Activated T-helper 1 cell treated with anti-CD3 and anti-CD28 coated beads, Interleukin-12 subunit alpha, Interleukin-12 subunit beta, Interleukin-2, Interleukin-4 antibody, amounts not matched to agents 30 ng/mL and 10 ng/mL and 1 ng/mL, durations not matched to agents 14 hours and 24 hours and 36 hours (primary cell): ENCODE results near the gene IRF2BP2. TPM values are rescaled to one million over a fixed set of nuclear protein-coding genes. Genes with fewer than 3 reads are reported as not detected.

ENCODE experiments used
- DNase-seq: peaks from one replicate; pipeline ENCODE4 v3.0.0; 2021; ENCODE audit warnings: low spot score
- H3K27ac Mint-ChIP-seq: one replicate; pipeline ENCODE4 v1.8.0; 2021; ENCODE audit warnings: mild to moderate bottlenecking, mixed read lengths
- H3K27me3 Mint-ChIP-seq: one replicate; pipeline ENCODE4 v1.8.0; 2022; ENCODE audit warnings: mild to moderate bottlenecking, moderate library complexity, mixed read lengths; ENCODE audit not compliant: insufficient read depth
- H3K36me3 Mint-ChIP-seq: one replicate; pipeline ENCODE4 v1.8.0; 2021; ENCODE audit warnings: low read depth, mixed read lengths
- H3K4me1 Mint-ChIP-seq: one replicate; pipeline ENCODE4 v1.8.0; 2021; ENCODE audit warnings: low read depth, mixed read lengths
- H3K4me3 Mint-ChIP-seq: one replicate; pipeline ENCODE4 v1.8.0; 2021; ENCODE audit warnings: mild to moderate bottlenecking, moderate library complexity, mixed read lengths
- H3K9me3 Mint-ChIP-seq: one replicate; pipeline ENCODE4 v1.8.0; 2021; ENCODE audit warnings: mixed read lengths
- intact Hi-C: fragments of 100-400 bp; cut with micrococcal nuclease; formaldehyde crosslinking; loops from one replicate; pipeline ENCODE4 v1.15.1; 2024
- total RNA-seq: library from RNA; stranded (reverse); gene quantifications from 2 replicates; pipeline ENCODE4 v1.2.3, GENCODE V29; 2022

IRF2BP2 gene
- 243 TPM in 2 replicates for total RNA-seq

DNA sequence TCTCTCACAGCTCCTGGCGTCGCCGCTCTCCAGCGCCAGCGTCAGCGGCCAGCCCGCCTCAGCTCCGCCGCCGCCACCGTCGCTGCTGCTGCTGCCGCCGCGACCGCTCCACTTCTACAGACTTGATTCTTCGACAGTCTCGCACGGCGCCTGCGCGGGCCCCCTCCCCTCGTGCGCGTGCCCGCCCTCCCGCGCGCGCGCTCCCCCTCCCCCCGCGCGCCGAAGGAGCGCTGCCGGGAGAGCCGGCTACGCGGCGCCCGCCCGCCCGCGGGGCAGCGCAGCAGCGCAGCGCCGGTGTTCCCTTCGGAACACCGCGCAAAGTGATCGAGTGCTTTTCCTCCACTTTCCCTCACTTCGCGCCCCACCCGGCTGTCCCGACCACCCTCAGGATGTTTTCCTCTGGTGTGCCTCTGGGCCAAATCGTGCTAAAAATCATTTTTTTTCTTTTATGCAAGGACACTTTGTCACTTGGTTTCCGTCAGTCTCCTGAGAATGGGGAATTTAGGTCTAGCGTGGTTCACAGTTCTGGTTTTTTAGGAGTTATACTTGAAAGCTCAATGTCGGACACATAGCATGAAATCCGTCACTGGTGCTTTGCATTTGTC lies at the start of gene IRF2BP2:
Gene IRF2BP2 (minus strand): TSS at position 118 of the 605 bp plus-strand sequence. CDS start 684 bp downstream, outside the sequence.
- peaks cover 52% of the 10 kb centered on the region for H3K4me1 Mint-ChIP-seq
- intact Hi-C loops, result loop anchor here (1.0 kb wide), 1 partner anchor 370 kb away; no protein-coding TSS in a partner anchor
- H3K4me3 Mint-ChIP-seq, result peak within 1 kb of the TSS; percentile 92
- H3K36me3 Mint-ChIP-seq, result peaks cover 35% of the 10 kb centered on the region
- no peaks in the 10 kb centered on the region for H3K9me3 Mint-ChIP-seq
- DNase-seq, result peak; percentile 83
- H3K27me3 Mint-ChIP-seq, result no peaks in the 10 kb centered on the region
- H3K27ac Mint-ChIP-seq, result peak within 1 kb of the TSS; percentile 99

DNA sequence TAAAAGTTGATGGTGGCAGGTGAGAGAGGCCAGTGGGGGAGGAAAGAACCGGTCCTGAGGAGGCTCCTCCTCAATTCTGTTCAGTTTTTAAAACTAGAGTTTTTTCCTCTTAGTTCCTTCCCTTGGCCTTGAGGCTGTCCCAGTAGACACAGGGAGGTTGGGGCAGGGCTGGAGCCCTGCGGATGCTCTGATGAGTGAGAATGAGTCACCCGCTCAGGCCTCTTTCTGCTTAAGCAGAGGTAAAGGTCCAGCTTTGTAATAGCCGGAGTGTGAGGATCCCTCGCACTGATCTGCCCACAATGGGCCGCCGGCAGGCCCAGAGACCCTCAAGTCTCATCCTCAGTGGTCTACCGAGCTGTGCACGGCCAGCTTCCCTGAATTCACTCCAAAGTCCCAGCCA lies 49.6 kb upstream of the IRF2BP2 start:
- no peak overlapping the region for H3K4me3 Mint-ChIP-seq
- no peak overlapping the region for H3K27ac Mint-ChIP-seq
- no peak for DNase-seq
- H3K27me3 Mint-ChIP-seq, result no peaks in the 10 kb centered on the region
- no peaks in the 10 kb centered on the region for H3K9me3 Mint-ChIP-seq
- intact Hi-C loops, result loop anchor here (5.0 kb wide), 1 partner anchor 42 kb away; no protein-coding TSS in a partner anchor
- peaks cover 15% of the 10 kb centered on the region for H3K4me1 Mint-ChIP-seq
- peaks cover 3% of the 10 kb centered on the region for H3K36me3 Mint-ChIP-seq

DNA sequence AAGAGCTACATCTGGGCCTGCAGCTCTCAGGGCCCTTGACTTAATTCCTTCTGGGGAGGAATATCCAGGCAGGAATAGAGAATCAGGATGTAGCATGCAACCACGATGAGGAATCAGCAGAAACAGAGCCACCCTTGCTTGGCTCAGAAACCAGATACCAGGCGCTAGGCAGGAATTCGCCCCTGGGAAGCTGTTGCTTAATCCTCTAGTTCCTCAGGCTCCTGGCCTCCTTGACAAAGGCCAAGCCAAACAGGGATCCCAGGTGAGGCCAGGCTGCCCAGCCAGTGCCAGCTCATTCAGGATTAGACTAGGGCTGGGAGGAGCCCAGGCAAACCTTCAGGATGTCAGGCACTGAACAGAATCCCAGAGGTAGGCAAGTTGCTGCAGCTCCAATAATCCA lies 48.2 kb upstream of the IRF2BP2 start:
- H3K36me3 Mint-ChIP-seq, result peaks cover 8% of the 10 kb centered on the region
- no peaks in the 10 kb centered on the region for H3K27me3 Mint-ChIP-seq
- H3K9me3 Mint-ChIP-seq, result peaks cover 5% of the 10 kb centered on the region
- no peak overlapping the region for H3K4me3 Mint-ChIP-seq
- no peak for DNase-seq
- intact Hi-C loops, result loop anchor here (5.0 kb wide), 1 partner anchor 41 kb away; no protein-coding TSS in a partner anchor
- no peak overlapping the region for H3K27ac Mint-ChIP-seq
- peaks cover 15% of the 10 kb centered on the region for H3K4me1 Mint-ChIP-seq

DNA sequence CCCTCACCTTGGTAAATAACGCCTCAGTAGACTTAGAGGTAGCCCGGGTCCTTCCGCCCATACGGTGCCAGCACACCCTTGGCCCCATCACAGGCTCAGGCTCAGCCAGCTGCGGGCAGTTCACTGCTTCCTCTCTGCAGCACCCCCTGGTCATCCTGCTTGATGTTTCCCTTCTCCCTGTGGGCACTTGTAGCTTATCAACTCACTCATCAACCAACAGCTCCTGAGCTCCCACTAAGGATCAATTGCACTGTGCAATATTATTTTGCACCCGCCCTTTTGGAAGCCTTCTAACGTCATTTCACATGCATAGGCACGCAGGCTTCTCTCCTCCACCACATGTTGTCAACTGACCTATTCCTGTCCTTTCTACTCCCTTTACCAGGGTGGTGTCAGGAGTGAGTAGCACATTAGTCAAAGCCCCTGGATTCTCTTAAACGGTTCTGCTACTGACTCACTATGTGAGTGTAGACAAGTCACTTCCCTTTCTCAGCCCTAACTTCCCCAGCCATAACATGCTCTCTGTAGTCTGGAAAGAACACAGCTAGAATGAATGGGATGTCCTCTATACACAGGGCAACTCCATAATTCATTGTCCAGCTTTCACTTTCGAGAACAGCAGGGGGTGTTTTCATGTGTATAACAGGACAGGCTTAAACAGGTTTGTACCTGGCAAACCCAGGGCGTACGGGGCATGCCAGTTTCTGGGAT lies 47.1 kb upstream of the IRF2BP2 start:
- Mint-ChIP-seq H3K4me3 (no peak overlapping the region), H3K4me1 (peaks cover 15% of the 10 kb centered on the region), H3K27me3 (no peaks in the 10 kb centered on the region), H3K27ac (no peak overlapping the region), H3K9me3 (peaks cover 5% of the 10 kb centered on the region), H3K36me3 (peaks cover 8% of the 10 kb centered on the region)
- DNase-seq, result no peak
- intact Hi-C loops, result loop anchor here (1.0 to 5.0 kb wide), 2 partner anchors 11 to 40 kb away; no protein-coding TSS in a partner anchor

DNA sequence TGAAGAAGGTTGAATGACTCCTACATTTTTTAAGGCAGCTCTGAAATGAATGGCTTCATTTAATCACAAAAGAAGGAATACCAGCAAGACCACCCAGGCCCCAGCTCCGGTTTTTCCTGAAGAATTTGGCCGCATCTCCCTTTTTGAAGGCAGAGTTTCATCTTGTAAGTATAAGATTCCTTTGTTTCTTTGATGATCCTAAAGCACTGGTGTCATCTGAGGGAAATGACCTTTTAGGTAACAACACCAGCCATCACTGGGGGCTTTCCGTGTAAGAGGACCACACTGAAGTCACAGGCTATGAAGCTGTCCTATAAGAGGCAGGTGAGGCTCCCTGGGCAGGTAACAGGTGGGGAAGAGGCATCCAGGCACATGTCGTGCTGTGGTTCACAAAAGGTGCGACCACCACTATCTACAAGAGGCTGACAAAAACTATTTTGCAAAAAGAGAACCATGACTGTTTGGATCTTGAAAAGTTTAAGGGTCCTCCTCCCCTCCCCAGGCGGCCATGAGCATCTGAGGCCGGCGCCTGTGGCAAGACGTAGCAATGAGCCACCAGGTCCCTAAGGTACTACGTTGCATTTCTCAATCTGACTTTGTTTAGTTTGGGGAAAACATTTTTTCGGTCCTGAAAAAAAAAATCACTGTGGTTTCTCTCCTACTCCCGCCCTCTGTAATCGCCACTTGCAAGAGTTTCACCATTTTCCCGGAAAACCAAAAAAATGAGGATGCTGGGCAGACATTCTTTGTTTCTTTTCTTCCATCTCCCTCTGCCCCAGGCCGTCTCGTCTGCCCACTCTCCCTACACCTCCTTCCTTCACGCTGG lies 46.3 kb upstream of the IRF2BP2 start:
- Mint-ChIP-seq H3K36me3 (peaks cover 8% of the 10 kb centered on the region), H3K9me3 (peaks cover 5% of the 10 kb centered on the region), H3K27me3 (no peaks in the 10 kb centered on the region), H3K27ac (no peak overlapping the region), H3K4me3 (no peak overlapping the region), H3K4me1 (peaks cover 15% of the 10 kb centered on the region)
- intact Hi-C loops, result loop anchor here (5.0 kb wide), 1 partner anchor 39 kb away; no protein-coding TSS in a partner anchor
- no peak for DNase-seq

DNA sequence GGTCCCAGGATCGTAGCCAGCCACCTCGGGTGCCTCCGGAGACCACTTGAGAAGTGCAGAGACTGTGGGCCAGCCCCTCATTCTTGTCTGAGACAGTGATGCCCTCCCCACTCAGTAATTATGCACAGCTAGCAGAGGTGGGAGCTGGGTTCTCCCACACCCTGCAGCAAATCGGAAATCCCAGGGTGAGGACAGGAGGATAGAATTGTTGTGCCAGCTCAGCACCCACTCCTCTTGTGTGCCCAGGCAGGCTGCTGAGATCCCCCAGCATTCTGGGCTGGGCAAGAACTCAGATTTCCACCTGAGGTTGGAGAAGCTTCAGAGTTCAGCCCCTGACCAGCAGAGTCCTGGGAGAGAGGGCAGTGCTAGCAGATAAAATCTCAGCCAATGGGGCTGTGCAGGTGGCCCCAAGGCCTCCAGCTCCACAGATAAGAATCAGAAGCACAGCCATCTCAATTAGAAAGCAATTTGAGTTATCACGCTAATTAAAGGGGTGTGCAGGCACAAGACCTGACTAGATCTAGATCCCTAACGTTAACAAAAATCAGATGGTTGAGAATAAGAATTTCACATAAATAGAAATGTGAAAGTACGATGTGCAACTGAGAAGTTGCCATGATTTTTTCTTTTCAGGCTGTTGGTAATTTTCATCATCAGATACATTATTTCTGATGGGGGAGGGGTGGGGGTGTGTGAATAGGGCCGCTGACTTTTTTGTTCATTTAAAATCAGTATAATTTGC lies 45.5 kb upstream of the IRF2BP2 start:
- H3K4me3 Mint-ChIP-seq, result no peak overlapping the region

DNA sequence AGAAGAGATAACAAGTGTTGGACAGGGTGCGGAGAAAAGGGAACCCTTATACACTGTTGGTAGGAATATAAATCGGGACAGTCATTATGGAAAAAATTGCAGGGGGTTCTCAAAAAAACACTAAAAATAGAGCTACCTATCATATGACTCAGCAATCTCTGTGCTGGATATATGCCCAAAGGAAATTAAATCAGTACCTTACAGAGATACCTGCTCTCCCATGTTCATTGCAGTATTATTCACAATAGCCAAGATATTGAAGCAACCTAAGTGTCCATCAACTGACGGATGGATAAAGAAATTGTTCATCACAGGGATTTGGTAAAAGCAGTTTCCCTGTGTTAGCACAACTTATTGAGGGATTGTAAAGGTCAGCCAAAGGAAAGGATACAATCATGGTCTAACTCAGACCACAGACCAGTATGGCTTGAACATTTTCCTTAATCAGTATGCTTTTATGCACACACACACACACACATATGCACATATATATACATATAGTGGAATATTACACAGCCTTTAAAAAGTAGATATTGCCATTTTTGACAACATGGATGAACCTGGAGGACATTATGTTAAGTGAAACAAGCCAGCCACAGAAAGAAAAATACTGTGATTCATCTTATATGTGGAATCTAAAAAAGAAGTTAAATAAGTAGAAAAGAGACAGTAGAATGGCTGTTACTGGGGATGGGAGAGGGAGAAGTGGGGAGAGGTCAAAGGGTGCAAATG lies 44.2 kb upstream of the IRF2BP2 start:
- intact Hi-C loops, result no loop called here
- Mint-ChIP-seq H3K4me1 (peaks cover 15% of the 10 kb centered on the region), H3K27me3 (no peaks in the 10 kb centered on the region), H3K4me3 (no peak overlapping the region), H3K9me3 (peaks cover 5% of the 10 kb centered on the region), H3K27ac (no peak overlapping the region), H3K36me3 (peaks cover 8% of the 10 kb centered on the region)
- DNase-seq, result no peak

More for the DNA sequence above, 45.5 kb upstream of the IRF2BP2 start:
- intact Hi-C loops, result loop anchor here (5.0 kb wide), 1 partner anchor 38 kb away; no protein-coding TSS in a partner anchor
- peaks cover 5% of the 10 kb centered on the region for H3K9me3 Mint-ChIP-seq
- H3K4me1 Mint-ChIP-seq, result peaks cover 15% of the 10 kb centered on the region
- no peaks in the 10 kb centered on the region for H3K27me3 Mint-ChIP-seq
- H3K27ac Mint-ChIP-seq, result no peak overlapping the region
- no peak for DNase-seq
- peaks cover 8% of the 10 kb centered on the region for H3K36me3 Mint-ChIP-seq

DNA sequence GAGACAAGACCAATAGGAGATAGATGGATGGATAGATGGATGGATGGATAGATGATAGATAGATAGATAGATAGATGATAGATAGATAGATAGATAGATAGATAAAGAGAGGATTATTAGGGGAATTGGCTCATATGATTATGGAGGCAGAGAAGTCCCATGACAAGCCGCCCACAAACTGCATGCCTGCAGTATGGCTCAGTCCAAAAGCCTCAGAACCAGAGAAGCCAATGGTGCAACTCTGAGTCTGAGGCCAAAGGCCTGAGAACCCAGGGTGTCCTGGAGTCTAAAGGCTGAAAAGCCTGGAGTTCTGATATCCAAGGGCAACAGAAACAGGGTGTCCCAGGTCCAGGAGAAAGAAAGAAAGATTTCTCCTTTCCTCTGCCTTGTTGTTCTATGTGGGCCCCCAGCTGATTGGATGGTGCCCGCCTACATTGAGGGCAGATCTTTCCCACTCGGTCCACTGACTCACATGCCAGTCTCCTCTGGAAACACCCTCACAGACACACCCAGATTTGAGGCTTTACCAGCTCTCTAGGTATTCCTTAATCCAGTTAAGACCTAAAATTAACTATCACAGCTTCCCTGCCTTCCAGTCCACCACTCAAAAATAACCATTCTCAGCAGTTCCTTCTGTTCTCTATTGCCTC lies 39.6 kb upstream of the IRF2BP2 start:
- Mint-ChIP-seq H3K36me3 (peaks cover 11% of the 10 kb centered on the region), H3K4me1 (no peaks in the 10 kb centered on the region), H3K4me3 (no peak overlapping the region), H3K9me3 (peaks cover 12% of the 10 kb centered on the region), H3K27me3 (no peaks in the 10 kb centered on the region), H3K27ac (no peak overlapping the region)
- intact Hi-C loops, result no loop called here
- no peak for DNase-seq

DNA sequence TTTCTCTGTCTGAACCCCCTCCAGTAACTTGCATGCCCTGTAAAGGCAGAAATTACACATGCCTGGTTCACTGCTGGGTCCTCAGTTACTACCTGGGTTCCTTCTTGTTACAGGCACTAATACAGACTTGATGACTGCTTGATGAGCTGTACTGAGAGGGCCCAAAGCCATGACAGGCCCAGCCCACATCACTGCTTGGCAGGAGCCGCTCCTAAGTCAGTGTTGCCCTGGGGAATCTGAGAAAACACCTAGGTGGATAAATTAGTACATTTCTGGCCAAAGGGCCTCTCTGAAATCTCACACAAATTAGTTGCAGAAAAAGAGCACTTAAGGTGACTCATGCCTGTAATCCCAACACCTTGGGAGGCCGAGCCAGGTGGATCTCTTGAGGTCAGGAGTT lies 37.8 kb upstream of the IRF2BP2 start:
- Mint-ChIP-seq H3K4me1 (no peaks in the 10 kb centered on the region), H3K9me3 (peaks cover 7% of the 10 kb centered on the region), H3K36me3 (peaks cover 5% of the 10 kb centered on the region), H3K27ac (no peak overlapping the region), H3K27me3 (no peaks in the 10 kb centered on the region), H3K4me3 (no peak overlapping the region)
- DNase-seq, result no peak
- intact Hi-C loops, result no loop called here

DNA sequence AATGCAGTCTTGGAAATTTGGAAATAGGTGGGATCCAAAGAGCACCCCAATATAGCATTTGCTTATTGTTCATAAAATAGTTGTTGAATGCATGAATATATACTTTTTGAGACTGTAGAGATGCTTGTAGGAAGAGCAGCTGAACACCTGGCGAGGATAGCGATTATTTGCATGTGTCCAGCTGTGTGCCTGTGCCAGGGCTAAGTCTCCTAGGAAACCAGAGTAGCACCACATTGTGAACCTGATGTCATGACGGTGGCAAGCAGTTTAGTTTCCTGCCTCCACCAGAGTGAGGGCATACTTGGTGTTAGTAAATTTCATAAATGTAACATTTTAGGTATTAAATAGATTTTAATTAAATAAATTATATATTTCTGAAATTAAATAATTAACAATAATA lies 37.3 kb upstream of the IRF2BP2 start:
- intact Hi-C loops, result no loop called here
- Mint-ChIP-seq H3K9me3 (peaks cover 7% of the 10 kb centered on the region), H3K4me1 (no peaks in the 10 kb centered on the region), H3K36me3 (peaks cover 5% of the 10 kb centered on the region), H3K4me3 (no peak overlapping the region), H3K27ac (no peak overlapping the region), H3K27me3 (no peaks in the 10 kb centered on the region)
- DNase-seq, result no peak

DNA sequence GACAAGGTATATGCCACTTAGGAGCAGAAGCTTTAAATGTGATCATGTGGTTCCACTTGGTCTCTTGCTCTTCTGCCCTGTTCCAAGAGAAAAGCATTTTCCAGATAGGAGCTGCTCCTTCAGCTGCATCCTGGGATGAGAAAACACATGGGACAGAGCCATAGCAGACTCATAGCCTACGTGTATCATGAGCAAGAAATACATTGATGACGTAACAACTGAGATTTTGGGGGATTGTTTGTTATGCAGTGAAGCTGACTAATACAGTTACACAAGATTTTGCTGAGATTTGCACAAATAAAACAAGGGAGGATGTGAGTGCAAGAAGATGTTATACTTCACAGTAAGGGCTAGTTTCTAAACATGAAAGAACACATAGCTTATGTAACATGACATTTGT lies 36.0 kb upstream of the IRF2BP2 start:
- H3K27me3 Mint-ChIP-seq, result no peaks in the 10 kb centered on the region
- no peak for DNase-seq
- peaks cover 7% of the 10 kb centered on the region for H3K9me3 Mint-ChIP-seq
- peaks cover 2% of the 10 kb centered on the region for H3K4me1 Mint-ChIP-seq
- H3K36me3 Mint-ChIP-seq, result peaks cover 7% of the 10 kb centered on the region
- intact Hi-C loops, result no loop called here
- no peak overlapping the region for H3K4me3 Mint-ChIP-seq
- H3K27ac Mint-ChIP-seq, result no peak overlapping the region
